Tibial nerve (tissue), 4 donors: ENCODE data around the gene CCDC174. TPM values are rescaled to one million over a fixed set of nuclear protein-coding genes. Genes with fewer than 3 reads are reported as not detected.

Experiments used
- DNase-seq, 2 donors: peaks; one replicate each; pipeline ENCODE4 v3.0.0-alpha.2; 2019; ENCODE audit warnings: low spot score in 2 of 2
- H3K27ac ChIP-seq, 4 donors: fragments of 200-600 bp; sonication (generic) in 3 of 4; one replicate each; pipeline ENCODE4 v1.5.1; 2017 to 2019; ENCODE audit warnings: mild to moderate bottlenecking in 1 of 4
- H3K27me3 ChIP-seq, 2 donors: fragments of 200-600 bp; sonication (generic) in 1 of 2; one replicate each; pipeline versions ENCODE4 v1.5.1 to v1.6.0; 2017 to 2019
- H3K36me3 ChIP-seq, 3 donors: fragments of 200-600 bp; sonication (generic); one replicate each; pipeline ENCODE4 v1.5.1; 2018 to 2019
- H3K4me1 ChIP-seq, 4 donors: fragments of 200-600 bp; sonication (generic) in 3 of 4; one replicate each; pipeline ENCODE4 v1.5.1; 2017 to 2019
- H3K4me3 ChIP-seq, 4 donors: fragments of 200-600 bp; sonication (generic) in 3 of 4; one replicate each; pipeline ENCODE4 v1.5.1; 2017 to 2019; ENCODE audit warnings: mild to moderate bottlenecking in 1 of 4, moderate library complexity in 1 of 4
- H3K9me3 ChIP-seq, 4 donors: fragments of 200-600 bp; sonication (generic) in 3 of 4; one replicate each; pipeline ENCODE4 v1.5.1; 2017 to 2019
- EP300 ChIP-seq, 2 donors: sonication (generic); formaldehyde crosslinking; IDR thresholded peaks; one replicate each; pipeline ENCODE4 v1.6.1; 2017; ENCODE audit warnings: antibody characterized with exemption in 2 of 2, mild to moderate bottlenecking in 1 of 2
- POLR2A ChIP-seq, 2 donors: fragments of 450-650 bp; IDR thresholded peaks; one replicate each; pipeline ENCODE4 v1.6.1; 2017; ENCODE audit warnings: antibody characterized with exemption in 2 of 2, mild to moderate bottlenecking in 2 of 2, moderate library complexity in 2 of 2
- WGBS, 2 donors: methylation state at CpG; one replicate each; pipeline ENCODE4 v1.1.5; 2018; 5-methylcytosine and 5-hydroxymethylcytosine counted together
- total RNA-seq, 4 donors: library from RNA; depleted of rRNA; stranded (reverse); fragments of >200 nt; gene quantifications; one replicate each; pipeline ENCODE4 v1.1.0, GENCODE V29; 2016
- TF ChIP-seq, protein P1 (sequence below), 5 experiments: fragments of 200-600 bp in 3 of 5; fragments of 450-650 bp in 2 of 5; sonication (generic) in 3 of 5; IDR thresholded peaks; one replicate each; pipeline ENCODE4 v1.5.1; 2016 to 2019; ENCODE audit warnings: antibody characterized with exemption in 5 of 5, mild to moderate bottlenecking in 3 of 5, moderate library complexity in 2 of 5

Gene CCDC174
- total RNA-seq, 4 donors from 2014 or later = 13.5 to 34.3 (median 27.1) TPM

DNA sequence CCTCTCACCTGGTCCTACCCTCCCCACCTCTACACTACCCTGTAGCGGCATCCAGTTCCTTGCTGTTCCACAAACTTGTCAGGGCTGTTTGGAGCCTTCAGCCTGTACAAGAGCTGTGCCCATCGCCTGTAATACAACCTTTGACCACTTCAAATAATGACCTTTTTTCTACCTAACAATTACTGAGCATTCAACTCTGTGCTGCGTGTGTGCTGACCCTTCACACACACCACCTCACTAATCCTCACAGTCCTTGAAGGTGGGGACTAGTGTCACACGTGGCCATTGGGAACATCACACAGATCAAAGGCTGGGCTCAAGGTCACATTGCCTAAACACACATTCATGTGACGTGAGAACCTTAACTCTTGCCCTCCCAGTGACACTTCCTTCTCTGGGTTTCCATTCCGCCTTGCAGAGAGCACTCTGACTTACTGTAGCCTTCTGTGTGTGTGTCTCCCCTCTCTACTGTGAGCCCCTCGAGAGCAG, 26.5 kb downstream of the CCDC174 start:
- Histone ChIP-seq H3K36me3 (peaks cover 0 to 23% (median 0%) of the 10 kb centered on the region in 3 donors), H3K27ac (no peak overlapping the region), H3K4me1 (peaks cover 0 to 7% (median 0%) of the 10 kb centered on the region in 4 donors), H3K4me3 (no peak overlapping the region), H3K27me3 (no peaks in the 10 kb centered on the region), H3K9me3 (peaks cover 0 to 8% (median 0%) of the 10 kb centered on the region in 4 donors)
- DNase-seq = no peak
- WGBS, 2 donors = 40 to 56% methylated on average over 7 of the region's 7 CpGs
- no peak for TF ChIP-seq POLR2A (IDR thresholded peaks at IDR 0.05)
- TF ChIP-seq, protein P1, sequence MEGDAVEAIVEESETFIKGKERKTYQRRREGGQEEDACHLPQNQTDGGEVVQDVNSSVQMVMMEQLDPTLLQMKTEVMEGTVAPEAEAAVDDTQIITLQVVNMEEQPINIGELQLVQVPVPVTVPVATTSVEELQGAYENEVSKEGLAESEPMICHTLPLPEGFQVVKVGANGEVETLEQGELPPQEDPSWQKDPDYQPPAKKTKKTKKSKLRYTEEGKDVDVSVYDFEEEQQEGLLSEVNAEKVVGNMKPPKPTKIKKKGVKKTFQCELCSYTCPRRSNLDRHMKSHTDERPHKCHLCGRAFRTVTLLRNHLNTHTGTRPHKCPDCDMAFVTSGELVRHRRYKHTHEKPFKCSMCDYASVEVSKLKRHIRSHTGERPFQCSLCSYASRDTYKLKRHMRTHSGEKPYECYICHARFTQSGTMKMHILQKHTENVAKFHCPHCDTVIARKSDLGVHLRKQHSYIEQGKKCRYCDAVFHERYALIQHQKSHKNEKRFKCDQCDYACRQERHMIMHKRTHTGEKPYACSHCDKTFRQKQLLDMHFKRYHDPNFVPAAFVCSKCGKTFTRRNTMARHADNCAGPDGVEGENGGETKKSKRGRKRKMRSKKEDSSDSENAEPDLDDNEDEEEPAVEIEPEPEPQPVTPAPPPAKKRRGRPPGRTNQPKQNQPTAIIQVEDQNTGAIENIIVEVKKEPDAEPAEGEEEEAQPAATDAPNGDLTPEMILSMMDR (IDR thresholded peaks at IDR 0.05) = no peak
- no peak for TF ChIP-seq EP300 (IDR thresholded peaks at IDR 0.05)

DNA sequence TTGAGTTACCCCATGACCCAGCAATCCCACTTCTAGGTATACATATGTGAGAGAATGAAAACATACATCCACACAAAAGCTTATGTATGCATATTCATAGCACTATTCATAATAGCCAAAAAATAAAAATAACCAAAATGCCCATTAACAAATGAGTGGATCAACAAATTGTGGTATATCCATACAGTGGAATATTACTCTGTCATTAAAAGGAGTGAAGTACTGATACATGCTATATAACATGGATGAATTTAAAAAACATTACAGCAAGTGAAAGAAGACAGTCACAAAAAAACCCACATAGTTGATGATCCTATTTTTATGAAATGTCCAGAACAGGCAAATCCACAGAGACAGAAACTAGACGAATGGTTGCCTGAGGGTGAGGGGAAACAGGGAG, 28.6 kb downstream of the CCDC174 start:
- peaks cover 0 to 7% (median 0%) of the 10 kb centered on the region in 4 donors for H3K4me1 ChIP-seq
- H3K9me3 ChIP-seq = peaks cover 0 to 8% (median 0%) of the 10 kb centered on the region in 4 donors
- peaks cover 0 to 19% (median 0%) of the 10 kb centered on the region in 3 donors for H3K36me3 ChIP-seq
- H3K4me3 ChIP-seq = no peak overlapping the region
- DNase-seq = no peak
- H3K27me3 ChIP-seq = no peaks in the 10 kb centered on the region
- 45 to 59% methylated on average over 1 of the region's 1 CpG for WGBS, 2 donors
- TF ChIP-seq POLR2A (IDR thresholded peaks at IDR 0.05) = no peak
- H3K27ac ChIP-seq = no peak overlapping the region

DNA sequence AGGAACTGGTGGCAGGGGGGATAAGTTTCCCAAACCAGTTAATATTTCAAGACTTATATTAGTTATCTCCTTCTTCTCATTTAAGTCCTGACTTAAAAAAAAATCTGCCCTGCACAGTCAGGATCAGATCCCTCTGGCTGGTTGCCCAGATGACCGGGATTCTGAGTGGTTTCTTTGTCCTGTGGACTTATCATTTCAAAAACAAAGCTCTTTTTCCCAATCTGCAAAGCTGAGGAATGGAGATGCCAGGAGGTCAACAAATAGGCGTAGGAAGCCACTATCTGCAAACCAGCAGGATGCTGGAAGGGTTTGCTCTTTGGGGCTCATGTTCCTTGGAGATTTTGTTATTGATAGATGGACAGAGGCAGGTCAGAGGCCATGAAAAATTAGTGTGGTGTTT, 29.2 kb downstream of the CCDC174 start:
- peaks cover 0 to 7% (median 0%) of the 10 kb centered on the region in 4 donors for H3K4me1 ChIP-seq
- H3K4me3 ChIP-seq = no peak overlapping the region
- peaks cover 0 to 8% (median 0%) of the 10 kb centered on the region in 4 donors for H3K9me3 ChIP-seq
- no peaks in the 10 kb centered on the region for H3K27me3 ChIP-seq
- peaks cover 0 to 16% (median 0%) of the 10 kb centered on the region in 3 donors for H3K36me3 ChIP-seq
- 11 to 25% methylated on average over 2 of the region's 2 CpGs for WGBS, 2 donors
- H3K27ac ChIP-seq = no peak overlapping the region
- TF ChIP-seq POLR2A (IDR thresholded peaks at IDR 0.05) (no peak), EP300 (IDR thresholded peaks at IDR 0.05) (no peak)
- TF ChIP-seq, protein P1 (IDR thresholded peaks at IDR 0.05) = no peak
- no peak for DNase-seq

DNA sequence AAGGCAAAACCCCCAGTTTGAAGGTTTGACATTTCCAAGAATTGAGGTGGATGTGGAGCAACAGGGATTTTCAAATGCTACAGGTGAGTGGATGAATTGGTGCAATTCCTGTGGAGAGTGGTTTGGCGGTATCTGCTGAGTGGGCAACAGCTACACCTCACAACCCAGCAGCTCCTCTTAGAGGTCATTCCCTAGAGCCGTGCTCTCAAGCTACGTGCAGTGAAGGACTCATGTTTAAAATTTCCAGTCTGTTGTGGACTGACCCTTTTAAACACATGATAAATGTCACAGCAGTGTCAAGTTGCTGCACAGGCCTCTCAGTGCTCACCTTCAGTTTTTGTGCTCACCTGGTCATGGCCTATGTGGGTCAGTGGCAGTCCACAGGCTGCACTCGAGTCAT, 32.9 kb downstream of the CCDC174 start:
- Histone ChIP-seq H3K36me3 (peaks cover 0 to 11% (median 0%) of the 10 kb centered on the region in 3 donors), H3K4me1 (peaks cover 0 to 7% (median 0%) of the 10 kb centered on the region in 4 donors), H3K27ac (no peak overlapping the region), H3K4me3 (no peak overlapping the region), H3K27me3 (no peaks in the 10 kb centered on the region), H3K9me3 (peaks cover 0 to 8% (median 0%) of the 10 kb centered on the region in 4 donors)
- DNase-seq = no peak
- WGBS, 2 donors = 92 to 96% methylated on average over 4 of the region's 4 CpGs
- TF ChIP-seq, protein P1 (IDR thresholded peaks at IDR 0.05) = no peak
- TF ChIP-seq POLR2A (IDR thresholded peaks at IDR 0.05) (no peak), EP300 (IDR thresholded peaks at IDR 0.05) (no peak)

DNA sequence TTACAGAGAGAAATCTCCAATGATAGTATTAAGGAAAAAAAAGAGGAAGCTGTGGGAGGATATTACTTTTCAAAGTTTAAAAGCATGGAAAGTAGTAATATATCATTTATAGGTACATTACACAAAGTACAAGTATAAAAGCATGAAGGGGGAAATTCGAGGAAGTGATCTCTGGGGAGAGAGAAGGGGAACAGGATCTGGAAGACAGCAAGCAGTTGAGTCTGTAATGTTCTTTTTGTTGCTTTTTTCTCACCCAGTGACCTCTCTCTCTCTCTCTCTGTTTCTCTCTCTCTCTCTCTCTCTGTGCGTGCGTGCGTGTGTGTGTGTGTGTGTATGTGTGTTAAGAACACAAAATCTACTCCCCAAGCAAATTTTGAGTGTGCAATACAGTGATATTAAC, 33.6 kb downstream of the CCDC174 start:
- no peak overlapping the region for H3K27ac ChIP-seq
- H3K36me3 ChIP-seq = peaks cover 0 to 13% (median 0%) of the 10 kb centered on the region in 3 donors
- peaks cover 0 to 7% (median 0%) of the 10 kb centered on the region in 4 donors for H3K4me1 ChIP-seq
- H3K4me3 ChIP-seq = no peak overlapping the region
- H3K9me3 ChIP-seq = peaks cover 0 to 2% (median 0%) of the 10 kb centered on the region in 4 donors
- no peak for TF ChIP-seq POLR2A (IDR thresholded peaks at IDR 0.05)
- TF ChIP-seq, protein P1 (IDR thresholded peaks at IDR 0.05) = no peak
- no peak for TF ChIP-seq EP300 (IDR thresholded peaks at IDR 0.05)
- H3K27me3 ChIP-seq = no peaks in the 10 kb centered on the region
- 11 to 21% methylated on average over 4 of the region's 4 CpGs for WGBS, 2 donors
- DNase-seq = no peak
